GM21786 (cell line): ENCODE data around the gene RAB8B.
A peak's percentile ranks its signal among the peaks of the same experiment; 100 is the strongest.

Experiments used
- ATAC-seq: cut with Tn5 transposase; IDR thresholded peaks from one replicate; pipeline ENCODE4 v1.9.1; 2021; ENCODE audit not compliant: unreplicated experiment

Gene RAB8B

DNA sequence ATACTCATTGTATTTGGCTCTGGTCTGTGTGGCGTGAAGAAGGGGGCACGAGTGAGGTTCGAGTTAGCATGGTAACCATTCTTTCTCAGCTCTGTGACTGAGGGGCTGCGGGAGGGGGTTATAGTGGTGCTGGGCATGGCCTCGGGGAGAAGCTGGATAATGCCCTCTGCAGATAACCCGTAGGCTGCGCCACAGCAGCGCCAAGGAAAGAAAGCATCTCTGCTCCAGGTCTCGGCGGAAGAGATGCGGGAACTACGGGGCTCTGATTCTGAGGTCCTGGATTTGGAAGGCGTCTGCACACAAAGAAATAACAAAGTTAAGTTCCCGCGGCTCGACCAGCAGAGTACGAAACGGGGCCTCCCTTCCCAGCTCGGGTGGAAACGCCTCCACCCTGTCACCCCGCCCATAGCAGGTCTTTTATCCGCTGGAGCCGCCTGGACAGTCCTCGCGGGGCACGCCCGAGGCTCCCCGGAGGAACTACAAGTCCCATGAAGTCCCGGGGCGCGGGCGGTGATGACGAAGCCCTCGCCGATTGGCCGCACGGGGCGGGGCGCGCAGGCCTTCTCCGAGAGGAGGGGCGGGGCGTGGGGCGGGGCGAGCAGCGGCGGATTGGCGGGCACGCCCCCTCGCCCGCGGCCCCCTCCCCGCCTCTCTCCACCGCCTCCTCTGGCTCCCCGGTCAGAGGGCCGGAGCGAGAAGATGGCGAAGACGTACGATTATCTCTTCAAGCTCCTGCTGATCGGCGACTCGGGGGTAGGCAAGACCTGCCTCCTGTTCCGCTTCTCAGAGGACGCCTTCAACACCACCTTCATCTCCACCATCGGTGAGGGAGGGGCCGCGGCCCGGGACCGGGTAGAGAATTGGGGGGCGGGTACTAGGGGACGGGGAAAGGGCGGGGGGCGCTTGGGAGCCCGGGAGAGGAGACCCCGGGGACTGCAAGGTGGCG, at the start of gene RAB8B:
Gene RAB8B (plus strand): TSS at position 681 of the 946 bp plus-strand sequence. CDS start 19 bp downstream, at position 700.
- peak; percentile 67 for ATAC-seq

DNA sequence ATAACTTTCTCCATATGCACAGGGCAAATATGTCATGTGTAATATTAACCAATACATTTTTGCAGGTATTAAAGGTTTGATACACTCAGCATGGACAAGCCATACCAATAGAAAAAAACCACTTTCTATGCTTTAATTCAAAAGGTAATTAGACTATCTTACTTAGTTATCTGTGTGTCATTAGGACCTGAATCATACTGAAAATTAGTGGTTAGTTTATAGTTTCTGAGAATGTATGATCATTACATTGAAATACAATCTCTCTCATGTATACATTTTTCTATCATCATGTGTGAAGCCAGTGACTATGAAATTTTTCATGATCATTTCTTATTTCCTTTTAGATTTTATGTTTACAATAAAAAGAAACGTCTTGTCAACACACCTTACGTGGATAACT, 48.5 kb upstream of the RAB8B start:
- no peak for ATAC-seq

DNA sequence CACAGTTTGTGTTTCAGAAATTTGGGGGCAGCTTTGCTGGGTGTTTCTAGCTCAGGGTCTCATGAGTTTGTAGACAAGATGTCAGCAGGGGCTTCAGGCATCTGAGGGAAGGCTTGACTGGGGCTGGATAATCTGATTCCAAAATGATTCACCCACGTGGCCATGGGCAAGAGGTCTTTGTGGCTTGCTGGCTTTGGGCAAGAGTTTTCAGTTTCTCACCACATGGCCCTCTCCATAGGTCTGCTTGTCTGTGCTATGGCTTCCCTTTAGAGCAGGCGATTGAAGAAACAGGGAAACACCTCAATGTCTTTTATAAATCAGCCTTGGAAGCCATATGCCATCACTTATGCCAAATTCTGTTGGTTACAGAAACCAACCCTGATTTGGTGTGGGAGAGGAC, 44.0 kb upstream of the RAB8B start:
- ATAC-seq = no peak

DNA sequence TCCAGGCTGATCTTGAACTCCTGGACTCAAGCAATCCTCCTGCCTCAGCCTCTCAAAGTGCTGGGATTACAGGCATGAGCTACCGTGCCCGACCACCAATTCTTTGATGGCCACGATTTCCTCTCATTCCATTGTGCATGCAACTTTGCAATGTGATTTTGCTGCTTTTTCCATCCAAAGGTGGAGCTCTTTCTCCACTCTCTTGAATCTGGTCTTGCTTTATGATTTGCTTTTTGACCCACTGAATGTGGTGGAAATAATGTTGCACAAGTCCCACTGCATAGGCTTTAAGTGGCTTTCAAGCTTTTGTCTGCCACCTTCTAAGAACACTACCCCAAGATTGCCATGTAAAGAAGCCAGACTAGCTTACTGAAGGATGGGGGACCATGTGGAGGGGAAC, 42.7 kb upstream of the RAB8B start:
- no peak for ATAC-seq

DNA sequence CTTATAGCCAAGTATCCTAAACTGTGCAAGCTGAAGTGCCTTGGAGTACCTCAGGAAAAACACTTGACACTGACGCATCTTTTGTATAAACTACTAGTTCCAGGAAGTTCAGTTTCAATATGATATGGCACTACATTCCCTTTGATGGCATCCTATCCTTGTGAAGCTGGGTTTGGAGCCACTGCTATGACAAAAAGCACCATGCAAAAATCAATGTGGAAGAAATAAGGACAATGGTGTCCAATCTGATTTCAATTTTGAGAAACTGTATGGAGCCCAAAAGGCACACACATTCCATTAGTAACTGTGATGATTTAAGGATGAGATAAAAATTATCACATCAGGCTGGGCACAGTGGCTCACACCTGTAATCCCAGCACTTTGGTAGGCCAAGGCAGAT, 37.7 kb upstream of the RAB8B start:
- no peak for ATAC-seq

DNA sequence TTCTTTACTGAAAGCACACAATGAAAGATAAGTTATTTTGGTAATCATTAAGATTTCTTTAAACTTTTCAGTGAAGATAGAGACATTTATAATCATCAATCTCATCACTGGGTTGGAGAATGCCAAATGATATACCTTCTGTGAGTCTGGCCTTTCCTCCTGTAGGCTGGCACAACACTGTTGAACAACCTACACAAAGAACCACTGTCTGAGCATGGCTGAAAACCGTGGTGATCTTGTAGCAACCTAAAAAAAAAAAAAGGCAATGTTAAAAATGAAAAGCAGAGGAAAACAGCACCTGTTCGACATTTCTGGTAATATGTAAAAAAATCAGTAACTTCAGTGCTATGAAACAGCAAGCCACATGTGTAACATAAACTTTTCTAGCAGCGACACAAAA, 33.9 kb upstream of the RAB8B start:
- no peak for ATAC-seq

DNA sequence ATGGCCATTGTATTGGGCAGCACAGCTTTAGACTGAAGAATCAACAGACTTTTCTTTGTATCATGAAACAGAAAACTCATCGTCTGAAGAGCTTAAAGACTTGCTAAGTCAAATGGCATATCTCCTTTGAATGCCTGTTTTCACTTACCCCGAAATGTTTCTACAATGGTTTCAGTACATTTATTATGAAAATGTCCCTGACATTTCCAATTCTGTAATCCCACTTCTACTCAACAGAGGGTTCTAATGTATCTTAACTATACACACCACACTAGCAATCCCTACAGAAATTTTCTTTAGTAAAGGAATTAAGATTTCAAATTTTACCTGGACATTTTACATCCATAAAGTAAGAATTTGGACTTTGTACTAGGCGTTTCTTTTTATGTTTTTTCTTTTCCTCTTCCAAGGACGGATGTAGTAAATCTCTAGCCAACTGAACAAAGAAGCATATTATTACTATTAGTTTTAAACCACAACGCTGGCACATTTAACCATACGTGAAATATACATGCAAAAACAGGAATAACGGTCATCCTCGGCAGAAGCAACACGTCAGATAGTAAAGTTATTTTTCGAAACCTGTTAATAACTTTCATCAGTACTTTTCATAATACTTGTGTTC, 33.2 kb upstream of the RAB8B start:
- no peak for ATAC-seq

DNA sequence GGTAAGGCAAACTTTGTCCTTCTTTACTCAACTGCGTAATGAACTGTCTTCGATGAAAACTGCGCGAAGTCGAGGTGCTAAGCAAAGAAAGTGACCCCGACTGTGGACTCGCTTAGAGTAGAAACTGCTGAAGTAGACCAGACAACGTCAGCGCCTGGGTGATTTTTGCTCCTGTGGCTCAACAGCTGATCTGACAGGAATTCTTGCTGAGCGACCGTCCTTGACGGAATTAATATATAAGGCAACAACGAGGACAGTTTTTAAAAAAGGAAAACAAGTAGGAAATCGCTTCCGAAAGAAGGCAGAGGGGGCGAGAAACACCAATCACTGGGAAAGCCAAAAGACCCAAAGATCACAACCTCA, 32.7 kb upstream of the RAB8B start:
- no peak for ATAC-seq

DNA sequence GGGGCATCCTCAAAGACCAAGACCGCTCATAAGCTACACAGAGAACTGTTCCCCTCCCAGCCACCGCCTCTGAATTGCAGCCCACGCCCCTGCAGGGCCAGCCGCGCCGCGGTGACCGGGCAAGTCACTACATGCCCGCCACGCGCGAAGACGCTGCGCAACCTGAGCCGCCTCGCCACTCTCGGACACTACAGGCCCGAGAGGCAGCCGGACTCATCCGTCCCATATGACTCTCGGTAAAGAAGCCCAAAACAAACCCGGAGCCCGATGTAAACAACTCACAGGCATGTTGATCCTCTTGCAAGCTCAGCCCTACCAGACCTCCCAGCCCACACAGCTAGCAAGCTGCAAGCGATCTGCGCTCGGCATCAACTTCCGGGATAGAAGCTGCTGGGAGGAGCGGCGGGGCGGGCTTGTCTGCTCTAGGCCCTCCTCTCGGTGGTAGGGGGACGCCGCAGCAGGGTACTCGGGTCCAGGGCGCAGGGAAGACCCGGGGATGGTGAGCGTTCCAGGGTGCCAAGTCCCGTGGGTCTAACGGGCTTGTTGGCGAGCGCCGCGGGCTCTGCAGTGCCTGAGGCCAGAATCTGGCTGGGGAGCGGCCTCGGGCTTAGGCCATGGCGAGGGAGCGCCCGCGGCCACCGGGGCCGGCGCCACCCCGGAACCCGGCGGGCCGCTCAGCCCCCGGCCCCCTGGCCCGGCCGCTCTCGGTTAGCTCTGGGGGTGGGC, 32.1 kb upstream of the RAB8B start, which contains the start of gene RPS27L:
Gene RPS27L (minus strand): TSS at position 360 of the 726 bp plus-strand sequence. CDS start 72 bp downstream, at position 288.
- peak; percentile 88 for ATAC-seq

DNA sequence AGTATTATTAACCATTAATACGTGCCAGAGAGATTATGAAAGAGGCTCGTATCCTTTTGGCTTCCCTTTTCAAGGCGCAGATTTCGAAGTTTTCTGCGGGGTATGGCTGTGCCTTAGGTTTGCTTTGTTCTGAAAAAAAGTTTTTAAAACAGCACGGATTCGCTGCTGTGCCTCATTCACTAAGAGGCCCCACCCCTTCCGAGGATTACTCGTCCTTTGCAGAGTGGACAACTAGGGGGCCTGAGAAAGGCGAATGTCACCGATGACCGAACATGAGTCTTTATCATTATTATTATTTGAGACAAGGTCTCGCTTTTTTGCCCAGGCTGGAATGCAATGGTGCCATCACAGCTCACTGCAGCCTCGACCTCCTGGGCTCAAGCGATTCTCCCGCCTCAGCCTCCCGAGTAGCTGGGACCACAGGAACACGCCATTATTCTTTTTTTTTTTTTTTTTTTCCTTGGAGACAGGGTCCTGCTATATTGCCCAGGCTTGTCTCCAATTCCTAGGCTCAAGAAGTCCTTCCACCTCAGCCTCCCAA, 31.4 kb upstream of the RAB8B start:
- no peak for ATAC-seq

DNA sequence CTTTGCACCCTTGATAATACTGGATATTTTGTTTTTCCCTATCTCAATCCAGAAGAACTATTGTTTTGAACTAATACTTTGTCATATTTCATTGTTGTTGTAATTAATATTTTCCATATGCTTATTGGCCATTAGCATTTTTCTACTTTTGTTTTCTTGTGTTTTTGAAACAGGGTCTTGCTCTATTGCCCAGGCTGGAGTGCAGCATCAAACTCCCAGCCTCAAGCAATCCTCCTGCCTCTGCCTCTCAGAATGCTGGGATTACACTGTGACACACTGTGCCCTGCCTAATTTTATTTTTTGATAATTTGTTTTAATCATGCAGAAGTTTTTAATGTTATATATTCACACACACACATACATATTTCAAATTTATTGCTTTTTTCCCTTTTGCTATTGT, 28.8 kb upstream of the RAB8B start:
- ATAC-seq = no peak

DNA sequence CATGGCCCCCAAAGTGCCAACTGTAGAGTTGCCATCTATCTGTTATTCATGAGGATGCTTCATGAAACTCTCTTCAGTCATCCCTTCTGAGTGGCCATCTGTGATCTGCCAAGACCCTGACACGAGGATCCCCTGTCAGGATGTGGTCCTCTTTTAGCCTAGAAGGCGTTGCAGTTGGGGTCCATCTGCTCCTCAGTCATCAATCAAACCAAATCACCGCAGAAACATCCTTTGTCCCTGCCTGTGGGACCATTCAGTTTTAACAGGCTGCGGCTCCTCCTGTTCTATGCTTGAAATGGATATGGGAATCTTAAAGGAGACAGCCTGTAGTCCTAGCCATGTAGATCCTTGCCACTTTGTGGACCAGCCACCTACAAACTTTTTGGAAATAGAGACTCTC, 26.2 kb upstream of the RAB8B start:
- no peak for ATAC-seq

DNA sequence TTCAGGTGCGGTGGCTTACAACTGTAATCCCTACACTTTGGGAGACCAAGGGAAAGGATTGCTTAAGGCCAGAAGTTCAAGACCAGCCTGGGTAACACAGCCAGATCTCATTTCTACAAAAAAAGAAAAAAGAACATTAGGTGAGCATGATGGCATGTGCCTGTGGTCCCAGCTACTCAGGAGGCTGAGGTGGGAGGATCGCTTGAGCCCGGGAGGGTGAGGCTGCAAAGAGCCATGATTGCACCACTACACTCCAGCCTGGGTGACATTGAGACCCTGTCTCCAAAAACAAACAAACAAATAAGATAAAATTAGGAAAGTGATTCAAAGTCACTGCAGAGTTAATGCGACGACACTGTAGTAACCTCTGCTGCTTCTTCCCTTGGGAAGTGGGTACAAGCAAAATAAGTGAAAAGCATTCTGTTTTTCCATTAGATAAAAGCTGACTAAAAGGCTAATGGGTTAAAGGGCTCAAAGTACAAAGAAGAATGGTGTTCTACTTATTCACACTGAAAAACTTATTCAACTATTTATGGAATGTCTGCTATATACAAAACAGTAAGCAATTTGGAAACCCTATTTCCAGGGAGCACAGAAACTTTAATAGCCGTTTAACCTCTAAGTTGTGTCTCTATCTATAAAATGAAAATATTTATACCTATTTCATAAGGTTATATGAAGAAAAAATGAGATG, 24.1 kb upstream of the RAB8B start:
- no peak for ATAC-seq

DNA sequence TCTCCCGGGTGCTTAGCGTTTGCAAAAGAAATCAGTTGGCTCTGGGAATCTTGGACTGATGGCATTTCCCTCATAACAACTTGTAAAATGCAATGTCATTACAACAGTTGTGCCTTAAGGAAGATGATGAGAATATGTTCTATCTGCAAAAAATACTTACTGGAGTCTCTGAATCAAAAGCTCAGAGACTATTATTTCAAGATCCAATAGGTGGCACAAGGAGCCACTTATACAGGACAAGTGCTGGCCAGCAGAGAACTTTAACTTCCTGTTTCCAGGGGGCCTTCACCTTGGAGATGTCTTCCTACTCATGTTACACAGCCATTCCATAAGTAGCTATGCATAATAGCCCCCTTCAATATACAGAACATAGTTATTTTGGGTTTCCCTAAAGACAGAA, 23.2 kb upstream of the RAB8B start:
- ATAC-seq = no peak

DNA sequence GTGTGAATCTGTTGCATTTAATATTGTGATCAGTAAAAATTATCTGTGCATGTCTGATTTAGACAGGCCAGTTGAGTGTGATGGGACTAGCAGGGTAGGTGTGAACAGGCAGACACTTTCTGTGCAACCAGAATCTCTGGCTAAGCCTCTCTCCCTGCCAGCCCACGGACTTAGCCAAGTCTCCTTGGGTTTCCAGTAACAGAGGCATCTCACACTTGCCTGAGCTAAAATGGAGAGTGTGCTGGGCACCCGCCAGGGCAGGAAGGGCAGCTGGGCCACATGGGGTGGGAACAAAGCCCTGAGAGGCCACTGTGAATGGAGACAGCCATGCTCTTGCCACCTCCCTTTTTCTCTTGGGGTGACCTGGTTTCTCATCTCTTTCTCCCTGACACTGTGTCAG, 19.6 kb upstream of the RAB8B start:
- no peak for ATAC-seq

DNA sequence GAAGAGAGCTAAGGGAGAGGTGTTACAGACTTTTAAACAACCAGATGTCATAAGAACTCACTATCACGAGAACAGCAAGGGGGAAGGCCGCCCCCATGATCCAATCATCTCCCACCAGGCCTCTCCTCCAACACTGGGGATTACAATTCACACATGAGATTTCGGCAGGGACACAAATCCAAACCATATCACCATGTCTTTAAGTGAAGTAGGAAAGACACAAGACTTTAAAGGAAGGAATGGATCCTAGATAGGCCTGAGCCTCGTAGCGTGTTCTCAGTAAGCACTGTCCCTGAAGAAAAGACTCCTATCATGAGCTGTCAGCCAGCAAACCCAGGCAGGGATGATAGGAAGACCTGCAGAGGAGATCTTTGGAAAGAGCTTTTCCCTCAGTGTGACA, 17.0 kb upstream of the RAB8B start:
- ATAC-seq = no peak

DNA sequence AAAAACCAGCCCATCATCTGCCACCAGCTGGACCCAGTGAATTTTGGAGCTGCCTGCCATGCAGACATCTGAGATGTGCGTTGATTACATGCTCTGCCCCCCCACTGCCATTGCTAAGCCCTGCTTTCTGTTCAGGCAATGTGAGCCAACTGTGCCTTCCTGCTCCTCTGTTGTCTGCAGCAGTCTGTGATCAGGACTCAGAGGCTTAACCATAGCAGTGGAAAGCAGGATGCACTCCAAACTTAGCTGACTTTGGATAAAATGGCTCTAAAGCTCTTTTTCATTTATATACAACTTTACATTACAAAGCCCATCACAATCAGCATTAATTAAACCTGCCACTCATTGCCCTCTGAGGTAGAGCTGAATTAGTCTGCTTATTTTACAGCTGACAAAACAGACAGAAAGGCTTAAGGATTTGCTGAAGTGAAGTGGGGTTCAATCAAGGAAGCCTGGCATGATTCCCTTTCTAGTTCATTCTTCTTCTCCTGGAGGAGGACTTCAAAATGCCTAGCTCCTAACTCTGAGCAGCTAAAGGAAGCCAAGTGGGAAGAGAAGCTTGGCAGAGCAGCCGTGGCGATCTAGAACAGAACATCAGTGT, 16.5 kb upstream of the RAB8B start:
- no peak for ATAC-seq

DNA sequence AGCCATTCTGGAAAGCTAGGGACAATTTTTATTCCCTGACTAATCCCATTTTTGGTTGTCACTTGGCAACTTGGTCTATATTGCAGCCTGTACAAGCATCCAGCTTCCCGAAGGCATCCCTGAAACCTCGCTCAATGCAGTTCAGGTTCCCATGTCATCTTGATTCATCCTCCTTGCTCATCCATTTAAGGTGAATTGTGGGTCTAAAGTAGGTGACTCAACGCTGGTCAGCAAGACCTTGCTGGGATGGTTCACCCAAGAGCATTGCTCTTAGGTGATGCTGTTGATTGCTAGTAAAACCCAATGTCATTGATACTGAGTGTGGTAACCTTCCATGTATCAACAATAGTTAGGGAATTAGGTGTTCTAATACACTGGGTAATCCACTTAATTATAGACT, 13.1 kb upstream of the RAB8B start:
- ATAC-seq = no peak

DNA sequence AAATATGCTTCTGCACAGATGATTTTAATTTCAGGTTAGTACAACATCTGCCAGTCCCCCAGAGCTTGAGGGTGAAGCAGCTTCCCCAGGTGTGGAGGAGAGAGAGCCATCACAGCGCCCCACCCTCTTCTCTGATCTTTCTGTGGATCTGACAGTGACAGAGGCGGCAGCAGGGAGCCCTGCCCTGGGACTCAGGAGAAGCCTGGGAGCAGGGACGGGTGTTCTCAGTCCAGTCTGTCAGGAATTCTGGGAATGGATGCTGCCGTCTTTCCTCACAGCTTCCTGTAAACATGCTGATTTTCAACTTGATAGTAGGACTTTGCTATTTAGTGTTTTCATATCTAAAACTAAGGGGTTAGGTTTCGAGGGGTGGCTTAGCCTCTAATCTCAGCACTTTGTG, 11.4 kb upstream of the RAB8B start:
- no peak for ATAC-seq

DNA sequence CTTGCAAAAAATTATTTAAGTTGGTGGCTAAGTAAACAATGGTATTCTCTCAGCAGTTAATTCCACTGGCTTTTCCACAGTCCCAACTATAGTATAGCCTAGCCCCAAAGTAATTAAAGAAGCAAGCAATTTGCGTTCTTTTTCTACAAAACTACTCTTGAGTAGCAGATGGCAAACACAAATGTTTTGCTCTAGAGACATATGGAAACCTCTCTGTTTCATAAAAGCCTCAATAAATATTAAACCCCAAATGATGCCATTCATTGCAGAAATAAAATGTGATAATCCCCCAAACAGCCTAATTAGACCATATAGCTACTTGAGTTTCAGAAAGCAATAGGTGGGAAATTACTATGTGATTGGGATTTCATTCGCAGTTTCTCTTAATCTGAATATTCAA, 8.7 kb upstream of the RAB8B start:
- no peak for ATAC-seq
